C4-2B (cell line): ENCODE results near the gene DLG1.

ENCODE experiments used
- H3K27ac ChIP-seq: fragments of 450-650 bp; 2 replicates; pipeline ENCODE4 v1.5.1; 2017
- ZFX ChIP-seq: fragments of 450-650 bp; IDR thresholded peaks from 2 replicates; pipeline ENCODE4 v1.6.1; 2017
- TF ChIP-seq, protein P1 (sequence below): fragments of 450-650 bp; conservative IDR thresholded peaks from 2 replicates; pipeline ENCODE4 v1.5.1; 2017; ENCODE audit warnings: mild to moderate bottlenecking

Gene DLG1

DNA sequence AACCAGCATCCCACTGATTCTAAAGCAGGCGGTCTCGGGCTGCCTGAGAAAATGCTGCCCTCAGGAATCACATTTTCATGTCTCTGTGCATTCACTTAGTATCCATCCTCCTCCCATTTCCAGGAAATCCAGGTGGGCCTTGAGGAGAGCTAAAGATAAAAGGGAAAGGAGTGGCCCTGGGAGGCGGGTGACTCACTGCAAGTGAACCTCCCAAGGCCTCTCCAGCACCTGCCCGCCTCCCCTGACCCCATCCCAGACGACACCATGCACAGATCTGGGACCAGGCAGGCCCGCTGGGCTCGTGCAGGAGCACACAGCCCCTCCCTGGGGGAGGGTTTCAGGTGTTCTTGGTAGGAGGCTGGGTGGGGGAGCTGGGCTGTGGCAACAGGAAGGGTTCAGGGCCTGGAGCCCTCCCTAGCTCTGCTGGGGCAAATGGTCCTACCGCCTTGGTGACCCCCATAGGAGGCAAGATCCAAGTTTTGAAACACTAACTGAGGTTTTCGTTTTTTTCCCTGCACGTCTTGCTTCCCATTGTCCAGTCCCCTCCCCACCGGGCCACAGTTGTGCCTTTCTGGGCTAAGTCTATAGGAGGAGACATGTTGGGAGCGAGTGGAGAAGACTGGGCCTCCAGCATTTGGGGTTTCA, 291.0 kb downstream of the DLG1 start:
- TF ChIP-seq, protein P1, sequence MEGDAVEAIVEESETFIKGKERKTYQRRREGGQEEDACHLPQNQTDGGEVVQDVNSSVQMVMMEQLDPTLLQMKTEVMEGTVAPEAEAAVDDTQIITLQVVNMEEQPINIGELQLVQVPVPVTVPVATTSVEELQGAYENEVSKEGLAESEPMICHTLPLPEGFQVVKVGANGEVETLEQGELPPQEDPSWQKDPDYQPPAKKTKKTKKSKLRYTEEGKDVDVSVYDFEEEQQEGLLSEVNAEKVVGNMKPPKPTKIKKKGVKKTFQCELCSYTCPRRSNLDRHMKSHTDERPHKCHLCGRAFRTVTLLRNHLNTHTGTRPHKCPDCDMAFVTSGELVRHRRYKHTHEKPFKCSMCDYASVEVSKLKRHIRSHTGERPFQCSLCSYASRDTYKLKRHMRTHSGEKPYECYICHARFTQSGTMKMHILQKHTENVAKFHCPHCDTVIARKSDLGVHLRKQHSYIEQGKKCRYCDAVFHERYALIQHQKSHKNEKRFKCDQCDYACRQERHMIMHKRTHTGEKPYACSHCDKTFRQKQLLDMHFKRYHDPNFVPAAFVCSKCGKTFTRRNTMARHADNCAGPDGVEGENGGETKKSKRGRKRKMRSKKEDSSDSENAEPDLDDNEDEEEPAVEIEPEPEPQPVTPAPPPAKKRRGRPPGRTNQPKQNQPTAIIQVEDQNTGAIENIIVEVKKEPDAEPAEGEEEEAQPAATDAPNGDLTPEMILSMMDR: no peak
- TF ChIP-seq ZFX: no peak
- no peak overlapping the region for H3K27ac ChIP-seq

DNA sequence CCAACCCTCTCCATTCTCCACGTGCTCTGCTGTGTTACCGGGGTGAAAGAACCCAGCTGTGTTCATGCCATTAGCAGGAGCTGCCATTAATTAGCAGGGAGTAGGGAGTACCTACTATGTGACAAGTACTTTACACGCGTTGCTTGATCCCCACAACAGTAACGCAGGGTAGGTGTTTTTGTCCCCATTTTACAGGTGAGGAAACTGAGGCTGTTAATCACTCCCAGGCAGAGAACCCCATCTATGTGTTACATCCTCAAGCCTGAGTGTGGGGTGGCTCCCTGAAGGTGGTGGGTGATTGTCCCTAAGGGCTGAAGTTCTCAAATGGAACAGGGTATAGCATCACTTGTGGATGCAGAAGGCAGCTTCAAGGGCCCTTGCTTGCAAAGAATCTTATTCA, 291.6 kb downstream of the DLG1 start:
- no peak overlapping the region for H3K27ac ChIP-seq
- TF ChIP-seq, protein P1: no peak
- TF ChIP-seq ZFX: no peak

DNA sequence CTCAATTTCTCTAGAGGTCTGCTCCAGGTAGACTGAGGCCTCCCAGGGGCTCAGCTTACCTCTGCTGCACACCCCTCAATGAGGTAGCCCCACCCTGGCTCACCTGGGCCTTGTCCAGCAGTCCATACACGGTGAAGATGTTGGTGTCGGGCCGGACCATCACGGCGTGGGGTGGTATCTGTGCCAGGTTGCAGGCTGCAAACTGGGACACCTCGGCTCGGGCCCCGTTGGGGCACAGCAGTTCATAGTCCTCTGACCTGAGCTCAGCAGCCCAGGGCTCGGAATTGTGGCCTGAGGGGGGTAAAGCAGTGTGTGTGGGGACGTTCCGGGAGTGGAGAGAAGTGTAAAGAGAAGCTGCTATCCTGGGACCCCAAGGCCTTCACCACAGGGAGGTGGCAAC, 292.0 kb downstream of the DLG1 start:
- TF ChIP-seq, protein P1: no peak
- TF ChIP-seq ZFX: no peak
- H3K27ac ChIP-seq: no peak overlapping the region

DNA sequence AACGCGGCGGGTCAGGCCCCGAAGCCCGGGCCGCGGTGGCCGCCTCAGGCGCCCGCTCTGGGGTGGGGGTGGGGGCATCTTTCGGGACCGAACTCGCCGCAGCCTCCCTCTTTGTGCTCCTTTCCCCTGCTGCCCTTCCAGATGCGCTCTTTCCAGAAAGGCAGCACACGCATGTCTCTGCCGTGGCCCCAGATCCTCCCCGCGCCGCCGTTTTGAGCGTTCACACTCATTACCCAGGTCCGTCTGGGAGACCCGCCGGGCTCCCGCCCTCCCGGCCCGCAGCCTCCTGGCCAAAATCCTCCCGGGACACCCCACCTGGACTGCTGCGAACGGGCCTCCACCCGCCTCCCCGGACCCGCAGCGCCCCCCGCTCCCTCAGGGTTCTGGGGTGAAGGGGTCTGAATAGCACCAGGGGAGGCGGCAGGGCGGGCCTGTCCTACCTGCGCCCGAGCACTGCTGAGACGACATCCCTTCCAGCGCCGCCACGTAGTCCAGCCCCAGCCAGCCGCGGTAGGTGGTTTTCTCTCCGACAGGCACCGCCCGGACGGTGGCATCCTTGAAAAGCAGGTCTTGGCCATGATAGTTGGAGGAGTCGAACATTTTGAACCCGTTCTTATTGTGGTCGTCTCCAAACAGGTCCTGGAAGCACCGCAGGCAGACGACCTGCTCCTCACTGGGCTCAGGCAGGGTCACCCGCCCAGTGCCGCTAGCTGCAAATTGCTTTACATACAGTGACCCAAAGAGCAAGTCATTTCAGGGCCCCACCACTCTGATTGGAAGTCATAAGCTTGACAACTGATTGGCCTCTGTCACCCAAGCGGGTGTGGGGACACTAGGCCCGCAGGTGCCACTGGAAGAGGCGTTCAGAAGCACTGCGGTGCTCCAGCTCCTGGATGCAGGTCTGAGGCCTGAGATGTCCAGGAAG, 294.7 kb downstream of the DLG1 start:
- TF ChIP-seq, protein P1: no peak
- TF ChIP-seq ZFX: no peak
- H3K27ac ChIP-seq: peak overlapping the region; percentile 92

DNA sequence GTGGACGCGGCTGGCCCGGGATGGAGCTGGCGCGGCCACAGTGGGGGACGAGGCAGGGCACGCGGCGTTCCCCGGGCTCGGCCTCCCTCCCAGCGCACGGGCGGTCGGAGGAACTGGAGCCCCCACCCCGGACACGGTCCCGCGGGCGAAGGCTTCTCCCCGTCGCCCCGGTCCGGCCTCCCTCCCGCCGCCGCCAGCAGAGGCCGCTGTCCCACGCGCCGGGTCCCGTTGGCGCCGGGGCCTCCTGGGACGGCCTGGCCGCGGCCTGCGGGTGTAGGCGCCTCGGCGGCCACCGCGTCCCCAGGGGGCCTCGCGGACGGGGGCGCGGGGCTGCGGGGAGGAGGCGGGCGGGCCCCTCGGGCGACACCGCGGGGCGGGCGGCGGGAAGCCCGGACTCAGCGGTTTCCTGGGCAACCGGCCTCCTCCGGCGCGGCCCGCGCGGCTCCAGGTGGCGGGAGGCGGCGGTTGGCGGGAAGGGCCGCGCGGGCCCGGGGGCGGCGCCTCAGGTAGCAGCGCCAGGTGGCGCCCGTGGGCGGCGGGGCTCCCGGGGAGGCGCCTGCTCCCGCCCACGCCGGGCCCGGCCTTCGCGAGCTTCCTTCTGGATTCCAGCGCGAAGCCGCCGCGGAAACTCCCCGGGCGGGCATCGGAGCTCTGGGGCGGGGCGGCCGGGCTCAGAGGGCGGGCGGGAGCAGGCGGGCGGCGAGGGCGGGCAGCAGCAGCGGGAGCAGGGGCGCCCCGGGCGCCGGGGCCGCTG, 295.5 kb downstream of the DLG1 start:
- TF ChIP-seq, protein P1: peak; percentile 99
- peak; percentile 99 for TF ChIP-seq ZFX
- H3K27ac ChIP-seq: peak overlapping the region; percentile 92

DNA sequence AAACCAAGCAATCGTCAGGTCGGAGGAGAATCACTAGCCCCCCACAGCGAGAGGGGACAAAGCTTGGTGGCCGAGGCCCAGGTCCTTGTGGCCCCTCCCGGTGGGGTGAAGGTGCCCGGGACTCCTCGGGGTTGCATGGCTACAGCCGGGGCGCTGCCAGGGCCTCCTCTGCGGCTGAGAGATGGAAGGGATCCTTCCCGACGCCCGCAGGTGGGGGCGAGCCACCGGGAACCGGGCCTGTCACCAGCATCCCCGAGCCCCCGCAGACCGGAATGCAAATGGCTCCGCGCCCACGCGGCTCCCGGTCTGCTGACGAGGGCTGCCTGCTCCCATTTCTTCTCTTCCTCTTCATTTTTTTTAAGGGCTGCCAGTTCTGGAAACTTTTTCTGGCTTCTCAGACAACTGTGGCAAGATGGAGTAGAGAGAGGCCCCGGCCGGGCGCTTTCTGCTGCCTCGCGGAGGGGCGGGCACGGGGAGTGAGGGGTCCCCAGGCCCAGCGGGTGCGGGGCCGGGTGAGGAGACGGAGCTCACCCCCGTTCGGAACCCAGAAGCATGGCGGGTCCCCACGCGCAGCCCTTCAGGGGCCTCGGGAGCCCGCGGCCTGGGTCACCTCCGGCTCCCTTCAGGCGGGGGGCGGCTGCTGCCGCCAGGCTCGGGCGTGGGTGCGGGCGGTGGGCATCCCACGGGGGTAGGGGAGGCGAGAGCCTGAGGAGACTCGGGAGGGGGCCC, 296.3 kb downstream of the DLG1 start:
- no peak for TF ChIP-seq ZFX
- TF ChIP-seq, protein P1: no peak
- peak overlapping the region; percentile 92 for H3K27ac ChIP-seq
